AG09319 (cell line): Measurements from ENCODE around the gene GSTA1.
"Not testable (repeated sequence)": the region's sequence is repeated elsewhere in the genome, so short reads cannot be mapped to it uniquely, and the experiment has no call there.

ENCODE experiments used
- DNase-seq: peaks from one replicate; pipeline ENCODE4 v3.0.0-alpha.2; 2010; ENCODE audit warnings: low read depth; ENCODE audit errors: extremely low read depth
- CTCF ChIP-seq: IDR thresholded peaks from 2 replicates; pipeline ENCODE4 v1.5.1; 2011; ENCODE audit warnings: low read depth, mild to moderate bottlenecking, inconsistent platforms, low read length, moderate library complexity

The GSTA1 gene

GRCh38 chr6:52786249-52786956, 17.2 kb downstream of the GSTA1 start:
- no peak for TF ChIP-seq CTCF
- no peak for DNase-seq

GRCh38 chr6:52782696-52783274, 20.8 kb downstream of the GSTA1 start:
- DNase-seq, result not testable (repeated sequence)

GRCh38 chr6:52782209-52782608, 21.4 kb downstream of the GSTA1 start:
- DNase-seq, result not testable (repeated sequence)

- TF ChIP-seq CTCF, result no peak
- DNase-seq, result no peak
Observed at GRCh38 chr6:52779237-52779636, 24.4 kb downstream of the GSTA1 start.

- DNase-seq, result not testable (repeated sequence)
Observed at GRCh38 chr6:52776711-52777351, 26.8 kb downstream of the GSTA1 start.

- not testable (repeated sequence) for DNase-seq
Observed at GRCh38 chr6:52769399-52769798, 34.2 kb downstream of the GSTA1 start.

- not testable (repeated sequence) for DNase-seq
Observed at GRCh38 chr6:52767658-52768057, 36.0 kb downstream of the GSTA1 start.

- not testable (repeated sequence) for DNase-seq
Observed at GRCh38 chr6:52763322-52763916, 40.2 kb downstream of the GSTA1 start, which contains the start of gene GSTA2. TSS of gene GSTA2 (minus strand) at chr6:52763475. CDS start at chr6:52757947, 5,528 bp downstream.

- not testable (repeated sequence) for DNase-seq
Observed at GRCh38 chr6:52761673-52762491, 41.7 kb downstream of the GSTA1 start.

- DNase-seq, result no peak
- no peak for TF ChIP-seq CTCF
Observed at GRCh38 chr6:52760105-52760765, 43.4 kb downstream of the GSTA1 start.
